Thyroid gland (tissue), 4 donors: Measurements from ENCODE around the gene SS18L1. TPM values are rescaled to one million over a fixed set of nuclear protein-coding genes. Genes with fewer than 3 reads are reported as not detected.

Source experiments
- DNase-seq, 2 donors: peaks; one replicate each; pipeline ENCODE4 v3.0.0-alpha.2; 2019
- H3K27ac ChIP-seq, 3 donors: fragments of 200-600 bp; sonication (generic); 1 replicate in 2 of 3; 2 replicates in 1 of 3; pipeline ENCODE4 v1.5.1; 2016 to 2019; ENCODE audit warnings: mild to moderate bottlenecking in 1 of 3, moderate library complexity in 1 of 3
- H3K27me3 ChIP-seq: fragments of 200-600 bp; sonication (generic); one replicate; pipeline ENCODE4 v1.5.1; 2019
- H3K36me3 ChIP-seq, 2 donors: fragments of 200-600 bp; sonication (generic); one replicate each; pipeline ENCODE4 v1.5.1; 2016 to 2019
- H3K4me1 ChIP-seq, 2 donors: fragments of 200-600 bp; sonication (generic); one replicate each; pipeline ENCODE4 v1.5.1; 2017 to 2019
- H3K4me3 ChIP-seq, 3 donors: fragments of 200-600 bp; sonication (generic); replicated peaks in 1 of 3; 1 replicate in 2 of 3; 2 replicates in 1 of 3; pipeline ENCODE4 v1.5.1; 2016; ENCODE audit warnings: mild to moderate bottlenecking in 1 of 3
- H3K9me3 ChIP-seq: fragments of 200-600 bp; sonication (generic); one replicate; pipeline ENCODE4 v1.5.1; 2017
- CTCF ChIP-seq, 6 experiments: fragments of 200-600 bp in 3 of 6; fragments of 450-650 bp in 3 of 6; sonication (generic) in 3 of 6; IDR thresholded peaks; one replicate each; pipeline ENCODE4 v1.5.1; 2016 to 2019; ENCODE audit warnings: antibody characterized with exemption in 6 of 6, mild to moderate bottlenecking in 2 of 6, inconsistent platforms in 1 of 6, moderate library complexity in 1 of 6
- POLR2A ChIP-seq, 2 donors: fragments of 450-650 bp; IDR thresholded peaks; one replicate each; pipeline ENCODE4 v1.6.1; 2017; ENCODE audit warnings: antibody characterized with exemption in 2 of 2, mild to moderate bottlenecking in 2 of 2, moderate library complexity in 1 of 2
- WGBS, 2 donors: methylation state at CpG; one replicate each; pipeline ENCODE4 v1.1.5; 2017; 5-methylcytosine and 5-hydroxymethylcytosine counted together
- intact Hi-C: fragments of 100-400 bp; cut with DNase I; formaldehyde crosslinking; loops from one replicate; pipeline ENCODE4 v1.15.1; 2023
- total RNA-seq, 4 donors: library from RNA; depleted of rRNA; stranded (reverse); fragments of >200 nt; gene quantifications; one replicate each; pipeline ENCODE4 v1.2.3, GENCODE V29; 2016

The SS18L1 gene
- total RNA-seq, 4 donors from 2014 or later: 12.2 to 22.0 (median 15.2) TPM

GRCh38 chr20:62175711-62176110 lies 32.1 kb downstream of the SS18L1 start:
- H3K4me1 ChIP-seq: no peaks in the 10 kb centered on the region
- H3K36me3 ChIP-seq: peaks cover 14% of the 10 kb centered on the region in 2 donors
- H3K27me3 ChIP-seq: no peaks in the 10 kb centered on the region
- no peak for DNase-seq
- intact Hi-C loops: no loop called here
- WGBS, 2 donors: 91 to 97% methylated on average over 10 of the region's 10 CpGs
- no peaks in the 10 kb centered on the region for H3K9me3 ChIP-seq
- TF ChIP-seq POLR2A (IDR thresholded peaks at IDR 0.05) (no peak), CTCF (IDR thresholded peaks at IDR 0.05) (no peak)
- H3K27ac ChIP-seq: no peak overlapping the region
- no peak overlapping the region for H3K4me3 ChIP-seq

GRCh38 chr20:62176866-62177265 lies 33.3 kb downstream of the SS18L1 start:
- 92% methylated on average over 15 of the region's 15 CpGs for WGBS, 2 donors
- TF ChIP-seq CTCF (IDR thresholded peaks at IDR 0.05): no peak
- no peak for TF ChIP-seq POLR2A (IDR thresholded peaks at IDR 0.05)
- no peak overlapping the region for H3K27ac ChIP-seq
- H3K36me3 ChIP-seq: peaks cover 14% of the 10 kb centered on the region in 2 donors
- no peak for DNase-seq
- H3K9me3 ChIP-seq: no peaks in the 10 kb centered on the region
- no peak overlapping the region for H3K4me3 ChIP-seq
- peaks cover 0 to 4% of the 10 kb centered on the region in 2 donors for H3K4me1 ChIP-seq
- intact Hi-C loops: no loop called here
- no peaks in the 10 kb centered on the region for H3K27me3 ChIP-seq

- Histone ChIP-seq H3K36me3 (peaks cover 14% of the 10 kb centered on the region in 2 donors), H3K27ac (no peak overlapping the region), H3K4me3 (no peak overlapping the region), H3K9me3 (no peaks in the 10 kb centered on the region), H3K4me1 (peaks cover 0 to 7% of the 10 kb centered on the region in 2 donors), H3K27me3 (no peaks in the 10 kb centered on the region)
- WGBS, 2 donors: 92 to 95% methylated on average over 9 of the region's 9 CpGs
- DNase-seq: no peak
- intact Hi-C loops: no loop called here
- TF ChIP-seq POLR2A (IDR thresholded peaks at IDR 0.05) (no peak), CTCF (IDR thresholded peaks at IDR 0.05) (no peak)
Measured at GRCh38 chr20:62177307-62177706, 33.7 kb downstream of the SS18L1 start.

- Histone ChIP-seq H3K4me3 (no peak overlapping the region), H3K27me3 (no peaks in the 10 kb centered on the region), H3K4me1 (peaks cover 2 to 9% of the 10 kb centered on the region in 2 donors), H3K9me3 (no peaks in the 10 kb centered on the region), H3K36me3 (peaks cover 6 to 14% of the 10 kb centered on the region in 2 donors), H3K27ac (no peak overlapping the region)
- TF ChIP-seq CTCF (IDR thresholded peaks at IDR 0.05) (no peak), POLR2A (IDR thresholded peaks at IDR 0.05) (no peak)
- 95 to 96% methylated on average over 19 of the region's 19 CpGs for WGBS, 2 donors
- no peak for DNase-seq
- intact Hi-C loops: no loop called here
Measured at GRCh38 chr20:62178316-62179161, 35.0 kb downstream of the SS18L1 start.

GRCh38 chr20:62179162-62179504 lies 35.6 kb downstream of the SS18L1 start:
- Histone ChIP-seq H3K4me3 (no peak overlapping the region), H3K4me1 (peaks cover 7 to 15% of the 10 kb centered on the region in 2 donors), H3K27me3 (no peaks in the 10 kb centered on the region), H3K36me3 (peaks cover 6 to 14% of the 10 kb centered on the region in 2 donors), H3K27ac (no peak overlapping the region), H3K9me3 (no peaks in the 10 kb centered on the region)
- intact Hi-C loops: no loop called here
- no peak for DNase-seq
- WGBS, 2 donors: 96 to 99% methylated on average over 14 of the region's 14 CpGs
- no peak for TF ChIP-seq POLR2A (IDR thresholded peaks at IDR 0.05)
- no peak for TF ChIP-seq CTCF (IDR thresholded peaks at IDR 0.05)
